HG03460 (cell line): ENCODE measurements around the gene ABCB8.
"Not testable (repeated sequence)": the region's sequence is repeated elsewhere in the genome, so short reads cannot be mapped to it uniquely, and the experiment has no call there.

Experiments used
- ATAC-seq: cut with Tn5 transposase; IDR thresholded peaks from one replicate; pipeline ENCODE4 v1.9.1; 2021; ENCODE audit not compliant: unreplicated experiment

ABCB8 gene

GRCh38 chr7:151013733-151014497 lies 14.3 kb upstream of the ABCB8 start:
- ATAC-seq = no peak

- no peak for ATAC-seq
Measured at GRCh38 chr7:151014950-151015349, 13.3 kb upstream of the ABCB8 start.

- no peak for ATAC-seq
Measured at GRCh38 chr7:151015967-151016366, 12.3 kb upstream of the ABCB8 start.

GRCh38 chr7:151016505-151016904 lies 11.7 kb upstream of the ABCB8 start:
- ATAC-seq = no peak

GRCh38 chr7:151016942-151017341 lies 11.3 kb upstream of the ABCB8 start:
- no peak for ATAC-seq

- no peak for ATAC-seq
Measured at GRCh38 chr7:151017370-151017952, 10.8 kb upstream of the ABCB8 start.

GRCh38 chr7:151017953-151018420 lies 10.3 kb upstream of the ABCB8 start:
- ATAC-seq = peak; percentile 46

- no peak for ATAC-seq
Measured at GRCh38 chr7:151018421-151019129, 9.7 kb upstream of the ABCB8 start.

- no peak for ATAC-seq
Measured at GRCh38 chr7:151019130-151019447, 9.2 kb upstream of the ABCB8 start.

- no peak for ATAC-seq
Measured at GRCh38 chr7:151020231-151020630, 8.0 kb upstream of the ABCB8 start.

GRCh38 chr7:151023232-151023631 lies 5.0 kb upstream of the ABCB8 start:
- no peak for ATAC-seq

GRCh38 chr7:151024435-151025056 lies 3.7 kb upstream of the ABCB8 start, which contains the start of gene ATG9B:
Gene ATG9B (minus strand): TSS chr7:151024494. CDS start chr7:151024423, 71 bp downstream.
- no peak for ATAC-seq

GRCh38 chr7:151025924-151026671 lies 2.2 kb upstream of the ABCB8 start:
- ATAC-seq = no peak

- ATAC-seq = not testable (repeated sequence)
Measured at GRCh38 chr7:151026771-151027727, 1.2 kb upstream of the ABCB8 start.

GRCh38 chr7:151027728-151028130 lies 521 bp upstream of the ABCB8 start:
- ATAC-seq = peak; percentile 2

GRCh38 chr7:151028948-151029501 lies 775 bp downstream of the ABCB8 start:
- ATAC-seq = no peak

GRCh38 chr7:151031011-151031410 lies 2.8 kb downstream of the ABCB8 start:
- no peak for ATAC-seq

- ATAC-seq = no peak
Measured at GRCh38 chr7:151032936-151033863, 5.0 kb downstream of the ABCB8 start.
